ENCODE measurements around the gene VWA5A.

VWA5A gene, protein sequence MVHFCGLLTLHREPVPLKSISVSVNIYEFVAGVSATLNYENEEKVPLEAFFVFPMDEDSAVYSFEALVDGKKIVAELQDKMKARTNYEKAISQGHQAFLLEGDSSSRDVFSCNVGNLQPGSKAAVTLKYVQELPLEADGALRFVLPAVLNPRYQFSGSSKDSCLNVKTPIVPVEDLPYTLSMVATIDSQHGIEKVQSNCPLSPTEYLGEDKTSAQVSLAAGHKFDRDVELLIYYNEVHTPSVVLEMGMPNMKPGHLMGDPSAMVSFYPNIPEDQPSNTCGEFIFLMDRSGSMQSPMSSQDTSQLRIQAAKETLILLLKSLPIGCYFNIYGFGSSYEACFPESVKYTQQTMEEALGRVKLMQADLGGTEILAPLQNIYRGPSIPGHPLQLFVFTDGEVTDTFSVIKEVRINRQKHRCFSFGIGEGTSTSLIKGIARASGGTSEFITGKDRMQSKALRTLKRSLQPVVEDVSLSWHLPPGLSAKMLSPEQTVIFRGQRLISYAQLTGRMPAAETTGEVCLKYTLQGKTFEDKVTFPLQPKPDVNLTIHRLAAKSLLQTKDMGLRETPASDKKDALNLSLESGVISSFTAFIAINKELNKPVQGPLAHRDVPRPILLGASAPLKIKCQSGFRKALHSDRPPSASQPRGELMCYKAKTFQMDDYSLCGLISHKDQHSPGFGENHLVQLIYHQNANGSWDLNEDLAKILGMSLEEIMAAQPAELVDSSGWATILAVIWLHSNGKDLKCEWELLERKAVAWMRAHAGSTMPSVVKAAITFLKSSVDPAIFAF

DNA sequence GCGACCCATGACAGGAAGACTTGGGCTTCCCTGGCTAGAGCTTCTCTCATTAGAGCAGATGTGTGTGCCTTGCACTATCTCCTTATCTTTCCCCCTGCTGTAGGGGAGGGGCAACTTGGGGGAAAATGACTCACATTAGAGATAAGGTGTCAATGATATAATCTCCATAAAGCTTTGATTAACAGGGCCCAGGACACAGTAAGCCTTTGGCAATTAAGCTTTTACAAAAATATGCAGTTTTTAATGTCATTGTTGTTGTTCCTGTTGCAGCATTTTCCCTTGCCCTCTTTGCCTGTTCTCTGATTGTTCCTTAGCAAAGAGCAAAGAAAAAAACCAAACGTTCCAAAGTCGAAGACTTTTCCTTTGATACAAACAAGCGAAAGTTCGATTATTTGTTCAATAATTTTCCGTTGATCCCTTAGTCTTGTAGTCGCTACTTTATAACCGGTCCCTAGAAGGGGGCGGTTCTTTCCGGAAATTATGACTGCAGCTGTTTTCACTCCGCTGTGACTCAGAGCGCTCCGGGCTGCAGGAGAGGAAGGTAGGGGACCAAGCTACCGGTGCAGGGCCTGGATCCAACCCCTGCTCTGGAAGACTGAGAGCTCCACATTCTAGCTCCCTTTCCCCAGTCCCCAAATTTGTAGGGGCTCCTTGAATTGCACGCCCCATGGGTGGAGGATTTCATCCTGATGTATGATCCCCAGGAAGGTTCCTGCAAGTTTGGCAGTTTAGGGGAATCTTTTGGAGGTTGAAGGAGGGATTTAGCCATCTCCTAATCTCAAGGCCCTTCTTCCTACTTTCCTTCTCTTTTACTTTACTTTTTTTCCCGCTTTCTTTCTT lies at the start of gene VWA5A:
TSS of gene VWA5A (plus strand) at position 509 of the 840 bp plus-strand sequence. CDS start 2,062 bp downstream, outside the sequence.
- peak; percentile 98 for DNase-seq

DNA sequence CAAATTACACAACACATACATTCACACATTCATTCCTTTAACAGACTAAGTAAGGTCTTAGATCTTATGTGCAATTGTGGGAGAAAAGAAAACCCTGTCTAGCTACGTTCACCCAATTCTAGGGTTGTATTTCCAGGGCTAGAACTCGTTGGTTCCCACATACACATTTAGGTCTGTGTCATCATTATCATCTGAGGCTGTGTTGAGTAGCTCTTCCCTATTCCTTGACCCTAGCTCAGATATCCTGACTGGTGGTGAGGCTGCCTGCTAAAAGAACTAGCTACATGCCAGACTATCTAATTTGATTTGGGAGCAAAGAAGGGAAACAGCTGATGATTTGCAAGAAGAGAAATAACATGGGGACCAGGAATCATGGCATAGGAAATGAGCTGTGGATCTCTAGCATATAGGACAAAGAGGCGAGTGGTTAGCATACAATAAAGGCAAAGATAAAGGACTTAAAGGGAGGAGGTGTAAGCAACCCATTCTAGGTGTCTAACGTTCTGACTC lies 46.6 kb upstream of the VWA5A start:
- DNase-seq, result peak; percentile 60

DNA sequence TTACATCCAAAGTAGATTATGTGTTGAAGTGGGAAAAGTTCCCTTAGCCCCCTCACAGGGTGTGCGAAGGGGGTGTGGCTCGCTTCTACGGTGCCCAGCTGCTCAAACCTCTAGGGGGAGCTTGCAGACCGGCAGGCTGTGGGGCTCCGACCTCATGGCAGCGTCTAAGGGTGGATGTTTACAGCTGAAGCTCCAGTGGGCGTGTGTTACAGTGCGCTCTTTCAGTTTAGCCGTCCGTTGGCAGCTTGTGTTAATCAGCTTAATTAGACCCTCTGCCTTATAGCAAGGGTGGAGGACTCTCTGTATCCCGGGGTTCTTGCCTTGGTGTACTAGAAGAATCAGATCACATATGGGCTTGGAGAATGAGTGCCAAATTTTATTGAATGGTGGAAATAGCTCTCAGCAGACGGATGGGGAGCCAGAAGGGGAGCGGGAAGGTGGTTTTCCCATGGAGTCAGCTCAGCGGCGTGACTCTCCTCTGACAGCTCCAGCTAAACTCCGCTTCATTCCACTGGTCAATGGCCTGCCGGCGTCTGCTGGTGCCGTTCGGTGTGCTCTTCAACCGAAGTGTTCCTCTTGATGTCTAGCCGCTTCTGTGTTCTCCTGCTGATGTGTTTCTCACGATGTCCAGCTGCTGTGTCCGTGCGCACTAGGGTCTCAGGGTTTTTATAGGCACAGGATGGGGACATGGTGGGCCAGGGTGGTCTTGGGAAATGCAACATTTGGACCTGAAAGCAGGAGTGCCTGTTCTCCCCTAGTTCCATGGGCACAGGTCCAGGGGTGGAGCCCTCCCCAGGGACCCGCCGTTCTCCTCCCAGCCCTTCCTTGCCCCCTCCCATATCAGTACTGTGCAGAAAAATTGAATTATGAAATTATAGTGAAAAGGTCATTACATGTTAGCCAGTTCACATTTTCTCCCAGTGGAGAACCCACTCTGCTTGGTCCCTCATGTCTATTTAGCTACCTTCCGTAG lies 45.5 kb upstream of the VWA5A start:
- peak; percentile 96 for DNase-seq

DNA sequence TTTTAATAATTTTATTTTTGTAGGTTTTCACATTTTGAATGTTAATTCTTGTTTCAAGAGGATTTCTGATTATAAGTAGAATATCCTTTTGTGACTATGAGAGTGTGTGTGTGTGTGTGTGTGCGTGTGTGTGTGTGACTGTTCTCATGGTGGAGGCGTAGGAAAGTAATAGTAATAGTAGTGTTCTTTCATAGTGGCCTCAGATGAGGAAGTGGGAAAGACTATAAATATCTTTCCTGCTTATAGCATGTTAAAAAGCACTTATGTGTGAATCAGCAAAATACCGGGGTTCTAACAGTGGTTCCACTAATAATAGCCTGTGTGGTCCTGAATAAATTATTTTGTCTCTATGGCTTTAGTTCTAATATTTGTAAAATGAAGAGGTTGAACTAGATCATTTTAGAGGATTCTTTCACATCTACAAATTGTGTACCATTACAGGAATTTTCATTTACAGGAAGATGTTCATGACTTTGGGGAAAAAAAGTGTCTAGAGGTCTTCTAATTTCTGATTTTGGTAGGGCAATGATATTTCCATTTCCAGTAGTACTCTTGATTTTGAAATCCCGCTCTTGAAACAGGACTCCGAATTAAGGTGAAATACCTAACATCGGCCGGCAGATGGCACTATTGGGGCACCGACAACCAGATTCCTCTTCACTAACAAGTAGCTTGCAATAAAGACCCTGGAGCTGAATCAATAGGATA lies 44.2 kb upstream of the VWA5A start:
- DNase-seq, result peak; percentile 95

DNA sequence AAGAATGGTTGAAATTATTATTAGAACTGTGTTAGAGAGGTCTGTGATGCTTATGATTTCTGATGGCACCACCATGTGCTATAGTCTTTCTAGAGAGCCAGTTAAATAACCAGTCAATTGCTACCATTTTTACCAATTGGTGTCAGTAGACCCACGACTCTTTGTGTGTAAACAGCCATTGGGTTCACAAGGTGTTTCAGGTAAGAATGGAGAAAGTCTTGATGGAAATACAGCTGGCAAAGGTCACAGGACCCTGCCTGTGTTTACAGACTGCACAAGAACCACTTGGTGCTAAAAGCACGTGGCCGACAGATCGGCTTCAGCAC lies 43.7 kb upstream of the VWA5A start:
- no peak for DNase-seq

DNA sequence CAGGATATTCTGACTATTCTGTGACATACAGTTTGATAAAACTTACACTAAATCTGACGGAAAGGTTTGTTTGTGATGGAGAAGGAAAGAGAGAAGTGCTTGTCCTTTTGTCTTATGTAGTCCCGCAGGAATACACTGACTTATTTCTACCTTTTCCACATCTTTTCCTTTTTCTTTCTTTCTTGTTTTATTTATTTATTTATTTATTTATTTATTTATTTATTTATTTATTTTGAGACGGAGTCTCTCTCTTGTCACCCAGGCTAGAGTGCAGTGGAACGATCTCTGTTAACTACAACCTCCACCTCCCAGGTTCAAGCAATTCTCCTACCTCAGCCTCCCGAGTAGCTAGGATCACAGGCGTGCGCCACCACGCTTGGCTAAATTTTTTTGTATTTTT lies 43.1 kb upstream of the VWA5A start:
- no peak for DNase-seq

DNA sequence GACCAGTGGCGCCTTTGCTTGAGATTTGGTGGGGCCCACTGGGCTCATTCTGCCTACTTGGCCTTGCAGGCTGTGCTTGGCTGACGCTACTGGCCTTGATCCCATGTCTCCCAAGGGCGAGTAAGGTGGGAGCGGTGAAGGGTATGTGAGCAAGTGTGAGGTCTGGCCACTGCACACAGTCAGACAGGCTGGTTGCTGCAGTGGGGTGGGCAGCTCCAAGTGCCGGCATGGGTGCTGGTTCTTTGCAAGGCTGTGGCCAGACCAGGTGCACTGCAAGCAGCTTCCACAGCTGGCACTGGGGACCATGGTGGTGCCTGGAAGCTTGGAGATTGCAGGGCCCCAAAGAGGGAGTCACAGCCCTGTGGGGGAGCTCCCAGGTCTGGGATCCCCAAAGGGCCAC lies 40.7 kb upstream of the VWA5A start:
- DNase-seq, result no peak

DNA sequence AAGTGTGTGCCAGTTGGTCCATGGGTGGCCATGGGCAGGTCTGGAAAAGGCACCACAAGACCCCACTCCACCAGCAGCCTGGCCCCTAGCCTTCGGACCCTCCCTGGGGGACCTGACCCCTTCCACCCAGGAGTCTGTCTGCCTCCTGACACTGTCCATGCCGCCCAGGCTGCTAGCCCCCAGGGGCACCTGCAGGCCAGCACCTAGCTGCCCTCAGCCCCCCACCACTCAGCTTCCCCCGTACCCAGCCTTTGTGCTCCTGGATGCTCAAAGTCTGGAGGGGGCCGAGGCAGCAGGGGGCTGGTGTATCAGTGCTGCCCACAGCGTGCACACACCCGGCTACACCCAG lies 39.8 kb upstream of the VWA5A start:
- no peak for DNase-seq

DNA sequence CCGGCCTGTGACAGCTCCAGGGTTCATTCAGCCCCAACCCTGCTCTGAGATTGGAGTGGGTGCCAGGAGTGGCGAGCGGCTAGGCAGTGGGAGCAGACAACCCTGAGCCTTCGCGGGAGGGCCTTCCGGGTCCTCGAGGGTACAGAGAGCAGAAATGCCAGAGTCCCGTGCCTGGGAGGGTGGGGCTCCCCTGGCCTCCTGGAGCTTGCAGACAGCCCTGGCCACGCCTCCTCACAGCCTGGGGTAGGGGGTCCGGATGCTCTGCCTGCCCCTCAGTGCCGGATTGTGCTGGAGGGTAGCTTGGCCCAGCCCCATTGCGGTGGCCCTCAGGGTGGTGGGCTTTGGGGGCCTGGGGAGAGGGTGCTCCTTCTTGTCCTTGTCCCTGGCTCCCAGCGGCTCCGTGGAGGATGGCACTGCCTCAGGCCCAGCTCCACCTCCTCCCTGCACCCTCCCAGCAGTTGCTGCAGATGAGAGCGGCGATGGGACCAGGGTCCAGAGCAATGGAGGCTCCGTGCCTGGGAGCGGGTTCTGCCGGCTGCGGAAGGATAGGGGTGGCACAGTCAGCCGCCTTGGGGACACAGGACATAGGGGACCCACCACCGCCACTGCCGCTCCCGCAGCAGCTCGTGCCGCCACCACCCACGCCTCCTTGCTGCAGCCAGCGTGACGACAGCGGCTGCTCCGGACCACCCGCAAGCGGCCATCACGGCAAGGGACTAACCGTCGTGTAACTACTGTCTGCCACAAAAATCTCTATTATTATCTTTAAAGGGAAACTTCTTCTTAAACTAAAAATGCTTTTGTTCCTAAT lies 39.2 kb upstream of the VWA5A start:
- no peak for DNase-seq

DNA sequence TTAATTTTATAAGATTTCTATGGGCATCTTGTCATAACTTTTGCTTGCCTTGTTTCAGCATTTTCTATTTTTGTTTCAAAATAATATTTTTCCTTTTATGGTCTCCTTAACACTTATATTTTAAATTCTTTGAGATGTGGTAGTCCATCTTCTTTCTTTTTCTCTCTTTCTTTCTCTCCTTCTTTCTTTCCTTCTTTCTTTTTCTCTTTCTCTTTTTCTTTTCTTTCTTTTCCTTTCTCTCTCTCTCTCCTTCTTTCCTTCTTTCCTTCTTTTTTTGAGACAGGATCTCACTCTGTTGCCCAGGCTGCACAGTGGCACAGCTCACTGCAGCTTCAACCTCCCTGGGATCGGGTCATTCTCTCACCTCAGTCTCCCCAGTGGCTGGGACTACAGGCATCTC lies 38.0 kb upstream of the VWA5A start:
- DNase-seq, result no peak

DNA sequence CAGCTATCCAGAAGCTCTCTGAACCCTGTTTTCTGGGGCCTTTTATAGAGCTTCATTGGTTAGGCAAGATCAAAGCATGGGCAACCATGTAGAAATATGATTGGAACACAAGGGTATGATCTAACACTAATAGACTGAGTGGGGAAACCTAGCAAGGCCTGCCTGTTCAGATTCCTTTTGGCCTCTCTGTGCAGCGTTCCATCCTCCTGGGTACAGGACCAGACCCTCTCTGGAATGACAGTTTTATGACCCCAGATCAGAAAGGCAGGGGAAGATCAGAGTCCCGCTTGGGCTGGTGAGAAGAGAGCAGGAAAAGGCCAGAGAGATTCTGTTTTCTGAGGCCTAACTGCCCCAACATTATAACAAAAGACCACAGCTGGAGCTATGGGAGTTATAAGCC lies 36.7 kb upstream of the VWA5A start:
- DNase-seq, result no peak

DNA sequence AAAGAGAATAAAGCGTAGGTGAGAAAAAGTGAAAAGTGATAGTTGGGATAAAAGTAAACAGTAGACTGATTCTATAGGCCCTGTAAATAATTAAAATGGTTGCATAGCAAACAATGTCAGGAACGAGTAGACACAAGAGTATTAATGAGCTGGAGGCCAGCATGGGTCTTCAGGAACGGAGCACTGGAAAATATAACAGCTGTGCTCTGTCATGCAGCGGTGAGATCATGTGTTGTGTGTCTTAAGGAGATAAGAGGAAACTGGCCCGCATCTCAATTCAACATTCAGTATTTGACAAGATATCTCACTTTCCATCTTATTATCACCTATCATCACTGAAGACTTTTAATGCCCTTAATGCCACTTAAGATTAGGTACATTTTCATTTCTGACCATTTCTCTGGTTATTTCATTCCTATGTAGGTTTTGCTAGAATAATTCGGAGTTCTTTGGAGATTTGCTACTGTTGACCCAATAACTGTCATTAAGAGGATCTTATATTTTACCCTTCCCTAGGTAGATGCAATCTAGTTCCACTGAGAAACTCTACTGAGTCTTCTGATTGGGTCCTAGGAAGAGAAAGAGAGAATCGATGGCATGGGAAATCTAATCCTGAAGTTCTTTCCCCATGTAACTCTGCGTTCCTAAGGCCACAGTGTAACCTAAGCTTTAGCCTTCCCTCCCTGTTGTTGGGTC lies 35.5 kb upstream of the VWA5A start:
- DNase-seq, result peak; percentile 96

DNA sequence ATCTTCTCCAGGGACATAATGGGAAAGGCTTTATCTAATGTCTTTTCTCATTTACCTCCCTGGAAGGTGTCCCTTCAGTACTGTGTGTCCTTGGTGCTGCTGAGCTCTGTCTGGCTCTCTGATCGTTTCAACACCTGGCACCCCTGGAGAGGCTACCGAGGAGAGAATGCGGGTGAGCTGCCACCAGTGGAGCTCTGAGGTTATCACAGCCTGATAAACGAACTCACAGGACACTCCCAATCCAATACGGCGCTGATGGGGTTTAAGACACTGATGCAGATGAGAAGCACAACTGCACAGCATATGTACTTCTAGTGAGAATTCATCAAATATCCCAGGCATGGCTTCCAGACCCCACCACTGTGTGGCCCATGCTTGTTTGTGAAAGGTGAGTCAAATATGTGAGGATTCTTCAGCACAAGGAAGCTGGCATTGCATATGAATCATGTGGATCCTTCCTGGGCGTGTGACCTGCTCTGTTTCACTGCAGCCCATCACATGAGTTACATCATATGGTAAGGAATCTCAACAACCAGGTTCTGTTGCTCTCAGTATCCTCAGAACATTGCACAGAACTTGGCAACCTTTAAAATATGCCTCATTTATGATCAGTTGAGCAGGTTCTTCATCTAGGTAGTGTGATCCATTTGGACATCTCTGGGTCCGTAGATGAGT lies 34.8 kb upstream of the VWA5A start:
- DNase-seq, result no peak

DNA sequence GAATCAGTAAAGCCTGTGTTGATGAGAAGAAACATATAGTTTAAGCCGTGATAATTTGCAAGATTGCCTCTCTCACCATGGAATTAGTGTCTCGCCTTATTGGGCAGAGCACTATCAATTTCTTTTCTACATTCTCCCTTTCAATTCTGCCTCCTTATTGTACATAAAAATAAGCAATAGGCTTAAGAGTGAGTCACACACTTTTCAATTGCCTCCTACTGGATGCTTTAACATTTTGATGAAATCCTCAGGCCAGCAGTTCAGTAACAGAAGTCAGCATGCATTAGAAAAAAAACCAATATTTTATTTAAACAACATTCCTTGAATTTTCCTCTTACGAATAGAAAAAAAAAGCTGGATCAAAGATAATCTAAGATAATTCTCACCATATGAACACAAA lies 33.8 kb upstream of the VWA5A start:
- DNase-seq, result no peak

DNA sequence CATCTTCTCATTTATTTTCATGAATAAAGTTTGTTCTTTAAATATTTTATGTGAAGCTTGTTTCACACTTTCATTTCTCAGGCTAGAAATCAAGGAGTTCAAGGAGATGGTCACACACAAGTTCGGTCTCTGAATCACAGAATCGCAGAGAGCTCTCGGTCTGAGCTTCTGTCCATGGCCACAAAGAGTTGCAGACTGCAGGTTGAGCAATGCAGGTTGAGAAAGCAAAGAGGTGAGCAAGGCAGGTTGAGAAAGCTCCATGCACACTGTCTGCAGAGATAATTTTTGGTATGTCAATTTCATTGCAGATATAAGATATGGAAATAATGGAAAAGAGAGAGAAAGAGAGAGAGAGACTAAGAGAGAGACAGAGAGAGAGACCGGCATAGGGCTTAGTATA lies 32.9 kb upstream of the VWA5A start:
- DNase-seq, result no peak

DNA sequence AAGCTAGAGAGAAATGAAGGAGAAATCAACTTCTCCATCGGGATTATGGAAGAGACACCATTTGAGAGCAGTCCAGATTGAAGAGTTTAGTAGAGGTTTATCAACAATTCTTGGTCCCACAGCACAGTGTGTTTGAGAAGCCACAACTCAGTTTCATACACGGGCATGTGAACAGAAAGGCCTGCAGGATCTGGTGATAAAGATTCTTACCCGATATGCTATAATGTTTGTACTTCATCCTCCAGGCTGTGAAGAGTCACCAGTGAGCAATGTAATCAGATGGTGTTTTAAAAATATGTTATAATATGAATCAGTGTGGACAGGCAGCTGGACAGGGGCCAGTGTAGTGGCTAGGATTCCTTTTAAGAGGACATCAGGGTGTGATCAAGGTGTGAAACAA lies 29.7 kb upstream of the VWA5A start:
- DNase-seq, result no peak

DNA sequence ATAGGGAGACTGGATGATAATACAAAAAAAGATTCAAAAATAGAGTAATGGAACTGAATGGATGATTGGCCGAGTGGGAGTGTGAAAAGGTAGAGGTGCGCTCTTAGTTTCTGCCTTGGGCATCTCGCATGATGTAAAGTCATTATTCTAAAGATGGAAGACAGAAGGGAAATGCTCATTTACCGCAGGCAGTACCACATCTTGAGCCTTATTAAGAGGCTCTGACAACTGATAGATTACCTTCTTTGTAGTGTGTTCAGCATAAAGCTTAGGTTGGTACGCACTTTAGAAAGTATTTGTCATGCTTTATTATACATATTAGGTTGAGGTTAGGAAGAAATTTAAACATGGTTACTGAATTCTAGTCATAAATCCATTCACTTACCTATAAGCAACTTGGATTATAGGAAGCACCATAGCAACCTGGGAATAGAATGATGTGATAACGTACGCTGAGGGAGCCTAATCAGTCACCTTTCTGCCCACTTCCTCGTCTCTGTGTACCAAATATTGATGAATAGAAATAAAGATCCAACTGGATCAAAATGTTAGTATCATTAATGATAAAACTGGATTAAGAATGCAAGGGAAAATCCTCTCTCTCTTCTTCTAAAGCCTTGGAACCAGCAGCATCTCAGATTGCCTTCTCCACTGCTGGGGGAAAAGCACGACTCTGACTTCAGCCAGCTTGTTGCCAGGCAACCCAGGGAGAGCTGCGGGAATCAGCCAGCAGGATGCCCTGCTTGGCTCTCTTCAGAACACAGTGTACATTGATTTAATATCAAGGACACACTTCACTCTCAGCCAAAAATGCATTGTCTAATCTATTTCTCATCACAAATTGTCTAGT lies 29.0 kb upstream of the VWA5A start:
- DNase-seq, result no peak

DNA sequence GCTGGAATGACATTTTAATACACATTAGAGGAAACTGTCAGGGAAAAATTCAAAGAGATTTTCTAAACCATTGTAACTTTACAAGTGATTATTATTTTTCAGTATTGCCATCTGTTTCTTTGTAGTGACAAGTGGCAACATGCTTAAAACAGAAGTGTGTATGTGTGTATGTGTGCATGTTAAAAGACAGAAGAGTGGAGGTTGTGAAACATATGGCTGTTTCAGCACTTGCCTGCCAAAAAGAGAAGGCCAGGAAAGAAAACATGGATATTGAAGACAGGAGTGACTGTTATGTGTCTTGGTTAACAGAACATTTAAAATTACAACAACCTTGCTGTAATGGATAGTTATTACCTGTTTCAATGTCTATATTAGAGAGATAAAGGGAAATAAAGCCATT lies 24.3 kb upstream of the VWA5A start:
- DNase-seq, result no peak

Measured in OCI-M1 (cell line).